Lower lobe of right lung (tissue), 2 donors: Measurements from ENCODE around the gene KBTBD3. TPM values are rescaled to one million over a fixed set of nuclear protein-coding genes. Genes with fewer than 3 reads are reported as not detected.

Source experiments
- ATAC-seq, 2 donors: fragments of 200-7000 bp; cut with Tn5 transposase; one replicate each; pipeline ENCODE4 v1.9.1; 2020 to 2022; ENCODE audit warnings: mild to moderate bottlenecking in 2 of 2, moderate library complexity in 2 of 2
- DNase-seq: peaks from one replicate; pipeline ENCODE4 v3.0.0-alpha.2; 2020
- H3K27ac ChIP-seq: fragments of 200-600 bp; one replicate; pipeline ENCODE4 v1.8.0; 2022
- H3K27me3 ChIP-seq: fragments of 200-600 bp; one replicate; pipeline ENCODE4 v1.8.0; 2022; ENCODE audit warnings: low read depth
- H3K36me3 ChIP-seq: fragments of 200-600 bp; one replicate; pipeline ENCODE4 v1.8.0; 2022; ENCODE audit warnings: mild to moderate bottlenecking
- H3K4me1 ChIP-seq: fragments of 200-600 bp; one replicate; pipeline ENCODE4 v1.8.0; 2022
- H3K4me3 ChIP-seq: fragments of 200-600 bp; one replicate; pipeline ENCODE4 v1.8.0; 2022; ENCODE audit warnings: mild to moderate bottlenecking
- H3K9me3 ChIP-seq: fragments of 200-600 bp; one replicate; pipeline ENCODE4 v1.8.0; 2022
- CTCF ChIP-seq: fragments of 200-600 bp; IDR thresholded peaks from one replicate; pipeline ENCODE4 v1.8.0; 2022; ENCODE audit warnings: antibody characterized with exemption, mild to moderate bottlenecking
- intact Hi-C: fragments of 100-400 bp; cut with DNase I; formaldehyde crosslinking; loops from one replicate; pipeline ENCODE4 v1.11.0; 2022
- total RNA-seq: library from RNA; stranded (reverse); fragmentation: NEBNext Ultra II Directional; extraction: Animal tissue kit (Norgen Biotek cat#: 25700); gene quantifications from one replicate; pipeline ENCODE4 v1.2.1, GENCODE V29; 2021
- donor health status: DM: no; HTN: yes; CAD: no; lungs with severe emphysema.

The KBTBD3 gene
- total RNA-seq, 1 donor from 2014 or later, result 10.4 TPM

- Histone ChIP-seq H3K4me3 (no peak overlapping the region), H3K27ac (no peak overlapping the region), H3K4me1 (peaks cover 12% of the 10 kb centered on the region), H3K27me3 (no peaks in the 10 kb centered on the region), H3K36me3 (no peaks in the 10 kb centered on the region), H3K9me3 (no peaks in the 10 kb centered on the region)
- TF ChIP-seq CTCF, result no peak
- no peak for DNase-seq
- intact Hi-C loops, result no loop called here
- no peak for ATAC-seq
Observed at GRCh38 chr11:106072804-106073203, 4.3 kb downstream of the KBTBD3 start.

GRCh38 chr11:106070606-106071005 lies 6.5 kb downstream of the KBTBD3 start:
- intact Hi-C loops, result no loop called here
- H3K9me3 ChIP-seq, result no peaks in the 10 kb centered on the region
- no peak overlapping the region for H3K4me3 ChIP-seq
- no peaks in the 10 kb centered on the region for H3K27me3 ChIP-seq
- peaks cover 5% of the 10 kb centered on the region for H3K4me1 ChIP-seq
- no peaks in the 10 kb centered on the region for H3K36me3 ChIP-seq
- no peak for TF ChIP-seq CTCF
- no peak overlapping the region for H3K27ac ChIP-seq
- ATAC-seq, result no peak
- DNase-seq, result no peak

- no peak overlapping the region for H3K4me3 ChIP-seq
- no peak overlapping the region for H3K27ac ChIP-seq
- H3K4me1 ChIP-seq, result no peaks in the 10 kb centered on the region
- no peaks in the 10 kb centered on the region for H3K9me3 ChIP-seq
- no peaks in the 10 kb centered on the region for H3K36me3 ChIP-seq
- ATAC-seq, result no peak
- intact Hi-C loops, result no loop called here
- TF ChIP-seq CTCF, result no peak
- H3K27me3 ChIP-seq, result no peaks in the 10 kb centered on the region
- DNase-seq, result no peak
Observed at GRCh38 chr11:106063009-106063408, 14.1 kb downstream of the KBTBD3 start.

- no peak for TF ChIP-seq CTCF
- no peak overlapping the region for H3K27ac ChIP-seq
- H3K4me1 ChIP-seq, result no peaks in the 10 kb centered on the region
- no peak overlapping the region for H3K4me3 ChIP-seq
- DNase-seq (no peak), ATAC-seq (no peak)
- no peaks in the 10 kb centered on the region for H3K27me3 ChIP-seq
- peaks cover 6% of the 10 kb centered on the region for H3K36me3 ChIP-seq
- intact Hi-C loops, result no loop called here
- no peaks in the 10 kb centered on the region for H3K9me3 ChIP-seq
Observed at GRCh38 chr11:106061954-106062949, 14.9 kb downstream of the KBTBD3 start.

GRCh38 chr11:106061249-106061784 lies 15.8 kb downstream of the KBTBD3 start:
- TF ChIP-seq CTCF, result no peak
- intact Hi-C loops, result no loop called here
- peaks cover 6% of the 10 kb centered on the region for H3K36me3 ChIP-seq
- no peaks in the 10 kb centered on the region for H3K27me3 ChIP-seq
- no peaks in the 10 kb centered on the region for H3K9me3 ChIP-seq
- no peaks in the 10 kb centered on the region for H3K4me1 ChIP-seq
- H3K4me3 ChIP-seq, result no peak overlapping the region
- no peak for ATAC-seq
- DNase-seq, result no peak
- no peak overlapping the region for H3K27ac ChIP-seq
